ENCODE measurements around the gene CHRNE.

Gene CHRNE

GRCh38 chr17:4903051-4903818 lies at the start of gene CHRNE:
CHRNE (minus strand) TSS chr17:4903098; CDS start chr17:4903063, 35 bp downstream.
- DNase-seq (ENCODE audit: low read depth, low spot score): peak; percentile 76
- in situ Hi-C loops (cut with HindIII; ENCODE audit: low sequenced_read_pairs): no loop called here
- peak; percentile 81 for TF ChIP-seq CTCF (IDR thresholded peaks at IDR 0.05; ENCODE audit: low read depth, low read length)
- no peak within 1 kb of the TSS for H3K4me3 ChIP-seq (ENCODE audit: low read depth, low read length)

- TF ChIP-seq CTCF (IDR thresholded peaks at IDR 0.05; ENCODE audit: low read depth, low read length): no peak
- DNase-seq (ENCODE audit: low read depth, low spot score): no peak
- in situ Hi-C loops (cut with HindIII; ENCODE audit: low sequenced_read_pairs): no loop called here
- H3K4me3 ChIP-seq (ENCODE audit: low read depth, low read length): no peak overlapping the region
These were observed 48.6 kb upstream of the CHRNE start for GRCh38 chr17:4951486-4951885.

- in situ Hi-C loops (cut with HindIII; ENCODE audit: low sequenced_read_pairs): no loop called here
- peak within 1 kb of the TSS; percentile 28 for H3K4me3 ChIP-seq (ENCODE audit: low read depth, low read length)
- no peak for TF ChIP-seq CTCF (IDR thresholded peaks at IDR 0.05; ENCODE audit: low read depth, low read length)
- DNase-seq (ENCODE audit: low read depth, low spot score): no peak
These were observed 47.9 kb upstream of the CHRNE start, which contains the start of gene ENO3 for GRCh38 chr17:4950746-4951204. ENO3 (plus strand) TSS chr17:4951119; CDS start chr17:4951830, 711 bp downstream.

DNA sequence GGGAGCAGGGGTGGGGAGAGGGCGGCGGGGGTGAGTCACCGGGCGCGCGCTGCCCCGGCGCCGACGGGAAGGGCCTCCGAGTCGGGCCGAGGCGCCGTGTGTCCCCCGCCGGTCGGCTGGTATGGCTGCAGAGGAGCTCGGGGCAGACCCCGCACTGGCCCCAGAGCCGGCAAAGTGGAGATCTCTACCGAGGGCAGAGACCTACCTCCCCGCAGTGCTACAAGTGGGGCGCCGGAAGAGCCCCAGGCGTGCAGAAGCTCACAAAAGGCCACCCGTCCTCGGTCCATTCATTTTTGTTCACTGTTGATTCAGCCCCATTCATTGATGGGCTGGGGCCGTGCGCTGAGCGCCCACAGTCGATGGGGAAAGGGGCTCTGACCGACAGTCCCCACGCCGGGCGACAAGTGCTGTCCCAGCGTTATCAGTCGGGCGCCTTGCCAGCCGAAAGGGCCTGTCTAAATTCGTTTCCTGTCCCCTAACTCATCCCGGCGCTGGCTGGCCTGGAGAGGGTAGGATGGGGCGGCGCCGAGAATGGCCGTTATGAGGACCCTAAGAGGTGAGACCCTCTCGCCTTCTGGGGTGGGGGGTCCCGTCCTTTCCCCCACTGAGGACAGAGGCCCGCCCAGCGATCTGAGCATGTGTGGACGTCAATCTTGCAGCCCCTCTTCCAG lies 47.3 kb upstream of the CHRNE start:
- no peak for DNase-seq (ENCODE audit: low read depth, low spot score)
- in situ Hi-C loops (cut with HindIII; ENCODE audit: low sequenced_read_pairs): no loop called here
- H3K4me3 ChIP-seq (ENCODE audit: low read depth, low read length): peak overlapping the region; percentile 28

DNA sequence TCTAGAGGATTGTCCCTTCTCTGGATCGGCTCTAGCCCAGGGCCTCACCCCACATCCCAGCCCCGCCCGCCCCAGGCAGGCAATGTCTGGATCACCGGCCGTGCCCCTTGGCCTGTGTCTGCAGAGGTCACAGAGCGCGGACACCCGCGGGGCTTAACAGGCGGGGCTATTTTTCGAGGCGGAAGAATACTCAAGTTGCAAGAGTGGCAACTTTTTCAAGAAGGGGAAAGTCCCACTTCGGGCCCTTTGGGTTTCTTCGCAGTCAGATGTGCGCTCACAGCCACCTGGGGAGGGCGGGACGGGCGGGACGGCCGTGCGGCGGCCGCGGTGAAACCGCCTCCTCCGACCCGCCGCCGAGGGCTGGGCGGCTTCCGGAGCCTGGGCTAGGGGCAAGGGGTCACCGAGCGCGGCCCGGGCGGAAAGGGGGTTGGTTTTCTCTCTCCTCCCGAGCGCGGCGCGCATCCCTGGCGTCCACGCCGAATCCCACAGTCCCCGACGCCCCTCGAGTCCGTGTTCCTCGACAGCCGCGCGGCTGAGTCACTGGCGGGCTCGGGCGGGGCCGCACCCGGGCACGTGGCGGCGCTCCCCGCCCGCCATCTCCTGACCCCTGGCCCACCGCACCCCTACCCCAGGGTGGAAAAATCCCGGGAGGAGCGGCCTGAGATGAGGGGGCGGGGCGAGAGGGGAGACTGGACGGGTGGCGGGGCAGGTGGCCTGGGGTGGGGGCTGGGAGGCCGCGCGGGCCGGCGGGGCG lies 46.6 kb upstream of the CHRNE start:
- peak; percentile 70 for DNase-seq (ENCODE audit: low read depth, low spot score)
- in situ Hi-C loops (cut with HindIII; ENCODE audit: low sequenced_read_pairs): no loop called here
- TF ChIP-seq CTCF (IDR thresholded peaks at IDR 0.05; ENCODE audit: low read depth, low read length): no peak
- H3K4me3 ChIP-seq (ENCODE audit: low read depth, low read length): peak overlapping the region; percentile 96

More for the DNA sequence above, 47.3 kb upstream of the CHRNE start:
- TF ChIP-seq CTCF (IDR thresholded peaks at IDR 0.05; ENCODE audit: low read depth, low read length): no peak

DNA sequence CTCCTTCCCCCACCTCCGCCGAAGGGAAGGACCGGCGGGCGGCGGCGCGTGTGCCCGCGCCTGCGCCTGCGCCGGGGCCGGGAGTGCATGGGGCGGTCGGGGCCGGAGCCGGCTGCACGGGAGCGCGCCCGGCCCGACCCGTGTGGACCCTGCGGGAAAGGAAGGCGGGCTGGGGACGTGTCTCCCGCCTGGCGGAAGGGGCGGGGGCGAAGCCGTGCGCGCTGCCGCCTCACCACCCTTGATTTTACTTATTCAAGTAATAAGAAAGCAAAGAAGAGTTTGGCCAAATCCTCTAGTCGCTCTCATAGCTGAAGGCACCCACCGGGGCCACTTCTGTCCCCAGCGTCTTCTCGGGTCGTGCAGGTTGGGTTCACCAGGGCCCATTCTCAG lies 46.0 kb upstream of the CHRNE start:
- in situ Hi-C loops (cut with HindIII; ENCODE audit: low sequenced_read_pairs): no loop called here
- H3K4me3 ChIP-seq (ENCODE audit: low read depth, low read length): peak overlapping the region; percentile 96
- peak; percentile 92 for DNase-seq (ENCODE audit: low read depth, low spot score)
- no peak for TF ChIP-seq CTCF (IDR thresholded peaks at IDR 0.05; ENCODE audit: low read depth, low read length)

Data from astrocyte of the spinal cord (primary cell).